NAMALWA (cell line): ENCODE measurements around the gene TMEM108.

Source experiments
- DNase-seq: peaks from one replicate; pipeline ENCODE4 v3.0.0-alpha.2; 2015; ENCODE audit warnings: low spot score

TMEM108 gene

DNA sequence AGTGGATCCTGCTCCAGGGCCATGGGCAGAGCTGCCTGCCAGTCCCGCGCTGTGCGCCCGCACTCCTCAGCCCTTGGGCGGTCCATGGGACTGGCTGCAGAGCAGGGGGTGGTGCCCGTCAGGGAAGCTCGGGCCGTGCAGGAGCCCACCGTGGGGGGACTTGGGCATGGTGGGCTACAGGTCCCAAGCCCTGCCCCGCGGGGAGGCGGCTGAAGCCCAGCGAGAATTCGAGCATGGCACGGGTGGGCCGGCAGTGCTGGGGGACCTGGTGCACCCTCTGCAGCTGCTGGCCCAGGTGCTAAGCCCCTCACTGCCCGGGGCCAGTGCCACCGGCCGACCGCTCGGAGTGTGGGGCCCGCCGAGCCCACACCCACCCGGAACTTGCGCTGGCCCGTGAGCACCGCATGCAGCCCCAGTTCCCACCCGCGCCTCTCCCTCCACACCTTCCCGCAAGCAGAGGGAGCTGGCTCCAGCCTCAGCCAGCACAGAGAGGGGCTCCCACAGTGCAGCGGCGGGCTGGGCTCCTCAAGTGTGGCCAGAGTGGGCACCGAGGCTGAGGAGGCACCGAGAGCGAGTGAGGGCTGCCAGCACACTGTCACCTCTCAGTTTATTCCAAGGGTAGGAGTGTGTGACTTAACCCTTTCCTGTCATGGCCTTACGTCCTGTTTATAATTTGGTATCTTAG is 129.3 kb downstream of the TMEM108 start:
- no peak for DNase-seq

DNA sequence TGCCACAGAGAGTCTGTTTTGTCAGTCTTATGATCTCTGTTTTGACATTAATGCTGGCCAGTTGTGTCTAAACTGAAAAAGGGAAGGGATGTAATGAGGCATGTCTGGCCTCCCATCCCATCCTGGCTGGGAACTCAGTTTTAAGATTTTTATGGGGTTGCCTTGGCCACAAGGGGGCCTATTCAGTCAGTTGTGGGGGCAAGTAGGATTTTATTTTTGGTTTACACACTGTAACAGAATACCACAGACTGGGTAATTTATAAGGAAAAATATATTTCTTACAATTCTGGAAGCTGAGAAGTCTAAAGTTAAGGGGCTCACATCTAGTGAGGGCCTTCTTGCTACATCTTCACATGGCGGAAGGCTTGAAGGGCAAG is 129.8 kb downstream of the TMEM108 start:
- no peak for DNase-seq

DNA sequence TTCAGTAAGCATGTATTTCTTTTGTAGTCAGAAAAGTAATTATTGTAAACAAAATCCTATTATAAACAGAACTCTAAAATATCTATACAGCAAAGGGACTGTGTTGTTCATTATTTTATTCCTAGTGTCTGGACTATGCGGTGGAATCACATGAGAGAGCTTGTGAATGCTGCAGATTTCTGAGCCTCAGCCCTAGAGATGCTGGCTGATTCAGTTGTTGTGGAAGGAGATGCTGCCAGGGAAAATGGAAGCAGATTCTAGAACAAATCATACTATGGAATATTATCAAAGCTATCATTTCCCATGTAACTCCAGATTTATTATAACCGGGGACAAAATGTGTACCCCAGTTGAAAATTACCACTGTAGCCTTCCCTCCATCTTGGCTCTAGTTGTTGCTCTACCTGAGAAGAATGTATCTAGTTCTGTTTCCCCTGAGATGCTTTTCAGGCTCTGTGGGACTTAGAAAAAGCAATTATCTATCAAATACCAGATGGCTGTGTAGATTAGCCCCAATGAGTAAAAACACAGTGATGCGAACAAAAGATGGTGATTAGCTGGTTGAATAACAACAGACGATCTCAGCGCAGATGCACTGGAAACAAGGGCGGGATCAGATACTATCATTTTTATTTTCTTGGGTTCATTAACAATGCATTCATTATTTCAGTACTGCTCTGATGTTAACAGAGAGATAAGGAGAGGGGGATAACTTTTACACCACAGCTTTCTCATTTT is 131.3 kb downstream of the TMEM108 start:
- DNase-seq = no peak

DNA sequence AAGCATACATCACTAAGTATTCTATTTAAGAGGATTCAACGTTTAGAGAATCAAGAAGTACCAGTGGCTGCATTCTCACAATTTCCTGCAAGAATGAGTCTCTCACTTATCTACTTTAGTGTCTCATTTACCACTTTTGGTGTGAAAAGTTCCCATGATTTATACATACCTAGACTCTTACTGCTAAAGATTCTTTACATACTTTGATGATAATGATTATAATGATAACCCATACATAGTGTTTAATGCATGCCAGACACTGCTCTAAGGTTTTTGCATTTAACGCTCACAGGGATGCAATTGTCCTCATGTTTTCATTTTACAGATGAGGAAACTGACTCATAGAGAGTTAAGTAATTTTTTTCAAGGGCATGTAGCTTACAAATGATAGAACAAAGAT is 133.6 kb downstream of the TMEM108 start:
- DNase-seq = no peak

DNA sequence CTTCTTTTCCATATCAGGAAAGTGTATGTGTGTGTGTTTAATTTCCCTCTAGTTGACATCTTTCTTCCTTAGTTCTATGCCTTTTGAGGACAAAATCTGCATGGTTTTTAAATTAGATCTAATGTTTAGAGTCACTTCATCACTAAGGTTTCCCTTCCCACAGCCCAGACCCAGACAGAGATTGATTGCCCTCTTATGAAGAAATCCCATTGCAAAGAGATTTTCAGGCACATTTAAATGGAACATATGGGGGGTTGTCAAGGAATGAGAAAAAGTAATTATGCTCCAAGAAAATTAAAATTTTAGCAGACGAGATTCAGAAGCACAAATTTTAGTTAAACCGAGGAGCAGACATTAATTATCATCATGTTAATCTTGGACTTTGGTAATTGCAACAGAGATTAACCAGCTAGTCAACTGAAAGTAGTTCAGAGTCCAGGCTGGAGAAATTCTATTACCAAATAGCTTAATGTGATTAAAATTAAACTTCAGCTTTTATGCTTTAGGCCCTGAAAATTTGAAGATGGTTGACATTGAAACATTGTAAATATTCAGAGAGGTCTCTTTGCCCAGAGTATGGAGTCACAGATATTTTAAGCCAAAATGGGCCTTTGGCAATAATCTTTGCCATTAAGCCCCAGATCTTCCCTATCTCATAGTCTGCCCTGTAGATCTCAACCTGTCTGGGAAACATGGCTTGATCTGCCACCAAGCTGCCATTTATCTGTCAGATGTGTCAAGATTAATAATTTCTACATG is 143.4 kb downstream of the TMEM108 start:
- DNase-seq = no peak

DNA sequence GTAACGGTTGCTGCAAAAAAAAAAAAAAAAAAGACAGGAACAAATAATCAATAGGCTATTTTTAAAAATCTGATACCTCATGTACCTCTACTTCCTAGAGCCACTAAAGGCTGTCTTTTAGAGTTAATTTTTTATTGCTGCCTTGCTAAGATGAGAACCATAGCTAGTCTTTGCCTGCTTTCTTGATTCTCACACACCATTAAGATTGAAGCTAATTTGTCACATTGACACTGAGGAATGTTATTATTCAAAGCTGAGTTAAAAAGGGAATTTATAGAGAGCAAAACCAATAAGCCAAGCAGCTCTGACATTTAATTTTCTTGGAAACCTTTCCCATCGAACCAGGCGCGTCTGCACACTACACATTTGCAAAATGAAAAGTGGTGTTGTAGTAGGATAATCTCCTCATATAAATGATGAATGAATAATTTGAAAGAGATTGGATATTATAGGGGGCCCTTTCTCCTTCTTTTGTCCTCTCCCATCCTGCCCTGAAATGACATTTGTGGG is 149.7 kb downstream of the TMEM108 start:
- no peak for DNase-seq

DNA sequence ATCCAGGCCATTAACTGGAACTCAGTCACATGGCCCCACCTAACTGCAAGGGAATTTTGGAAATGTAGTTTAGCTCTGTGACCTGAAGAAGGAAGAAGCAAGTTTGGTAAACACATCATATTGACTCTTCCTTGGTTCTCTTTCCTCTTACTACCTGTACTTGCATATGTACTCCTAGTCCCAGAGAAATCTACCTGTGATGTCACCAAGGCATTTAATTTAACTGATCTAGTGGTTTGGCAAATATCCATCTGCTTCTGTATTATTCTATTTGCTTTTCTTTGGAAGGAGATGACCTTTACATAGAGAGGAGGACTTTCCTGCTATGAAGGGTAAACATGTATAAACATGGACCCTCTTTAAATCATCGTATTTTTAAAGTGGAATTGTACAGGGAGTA is 150.8 kb downstream of the TMEM108 start:
- DNase-seq = no peak

DNA sequence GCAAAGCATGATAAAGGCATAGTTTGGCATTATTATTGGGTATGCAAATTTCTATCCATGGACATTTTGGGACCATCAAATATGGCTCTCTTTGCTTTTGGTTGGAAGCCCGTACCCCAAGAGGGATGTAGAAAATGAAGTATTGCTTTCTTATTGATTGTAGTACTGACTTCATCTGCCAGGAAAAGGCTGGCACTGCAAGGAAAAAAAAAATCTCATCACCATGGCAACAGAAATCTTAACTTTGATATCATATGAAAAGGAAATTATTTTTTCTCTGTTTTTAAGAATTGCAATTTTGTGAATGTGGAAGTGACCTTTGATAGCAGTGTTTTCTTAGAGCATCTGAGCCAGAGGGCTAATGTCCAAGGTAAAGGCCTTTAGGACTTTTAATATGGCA is 151.7 kb downstream of the TMEM108 start:
- DNase-seq = no peak

DNA sequence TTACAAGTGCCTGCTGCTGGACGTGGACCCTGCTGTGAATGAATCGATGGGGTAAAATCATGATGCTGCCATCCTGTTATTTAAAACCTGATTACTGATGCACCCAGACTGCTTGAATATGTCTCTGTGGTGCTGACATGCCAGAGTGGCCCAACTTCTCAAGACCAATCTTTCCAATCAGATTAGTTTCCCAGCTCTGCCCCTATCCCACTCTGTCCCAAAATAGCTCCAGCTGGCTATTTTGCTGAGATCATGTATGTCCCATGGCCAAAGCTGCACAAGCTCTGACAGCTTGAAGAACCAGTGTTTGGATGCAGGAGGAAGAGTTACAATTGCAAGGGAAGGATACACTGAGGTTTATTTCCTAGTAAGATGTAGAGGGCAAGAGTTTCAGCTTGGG is 153.6 kb downstream of the TMEM108 start:
- no peak for DNase-seq

DNA sequence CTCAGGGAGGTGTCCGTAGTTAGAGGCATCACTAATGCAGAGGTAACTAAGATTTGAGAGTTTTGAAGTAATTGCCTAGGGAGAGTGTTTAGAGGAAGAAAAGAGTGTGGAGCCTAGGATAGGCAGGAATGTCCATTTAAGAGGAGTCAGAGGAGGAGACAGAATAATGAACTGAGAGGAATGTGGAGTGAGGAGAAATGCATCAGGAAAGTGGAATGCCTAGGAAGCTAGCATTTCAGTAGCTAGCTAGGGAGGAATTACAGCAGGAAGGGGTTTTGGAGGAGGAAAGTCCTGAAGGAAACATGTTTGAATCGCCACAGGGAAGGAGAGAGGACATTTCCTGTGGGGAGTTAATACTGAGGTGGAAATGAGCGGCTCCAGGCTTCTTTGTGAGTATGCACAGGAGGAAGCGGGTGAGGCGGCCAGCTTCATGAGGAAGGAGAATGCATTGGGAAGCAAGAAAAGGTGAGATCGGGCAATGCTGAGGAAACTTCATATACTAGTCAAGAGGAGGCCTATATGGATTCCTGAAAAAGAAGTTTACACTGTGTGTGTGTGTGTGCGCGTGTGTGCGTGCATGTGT is 154.3 kb downstream of the TMEM108 start:
- DNase-seq = no peak

DNA sequence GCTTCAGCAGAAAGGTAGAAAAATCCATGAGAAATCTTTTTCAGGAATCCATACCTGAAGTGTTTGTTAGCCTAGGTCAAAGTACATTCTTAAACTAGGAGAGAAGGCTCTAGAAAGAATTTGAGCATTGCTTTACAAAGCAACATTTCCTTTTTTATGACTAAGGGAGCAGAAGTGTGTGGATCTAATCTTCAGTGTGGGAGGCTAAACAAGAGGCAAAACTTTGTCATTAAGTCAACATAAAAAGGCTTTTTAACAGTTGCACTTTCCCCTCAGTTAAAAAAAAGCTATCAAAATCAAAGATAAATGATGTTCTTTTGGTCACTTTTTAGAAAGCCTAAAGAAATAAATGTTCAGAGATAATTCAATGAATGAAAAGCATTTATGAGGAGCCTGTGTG is 154.8 kb downstream of the TMEM108 start:
- DNase-seq = no peak

DNA sequence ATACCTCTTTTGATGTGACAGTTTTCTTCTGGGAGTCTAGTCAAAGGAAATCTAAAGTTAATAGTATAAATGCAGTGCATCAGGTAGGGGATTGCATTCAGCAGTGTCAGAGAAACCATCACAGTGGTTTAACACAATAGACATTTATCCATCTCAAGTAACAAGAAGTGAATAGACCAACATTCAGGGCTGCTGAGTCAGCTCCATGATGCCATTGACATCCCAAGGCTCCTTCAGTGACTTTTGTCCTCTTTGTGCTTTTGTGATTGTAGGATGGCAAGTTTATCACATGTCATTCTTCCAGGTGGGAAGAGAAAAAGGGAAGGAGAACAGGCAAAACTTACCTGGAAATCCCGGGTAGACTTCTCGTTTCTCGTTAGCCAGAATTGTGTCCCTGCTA is 158.3 kb downstream of the TMEM108 start:
- DNase-seq = no peak

DNA sequence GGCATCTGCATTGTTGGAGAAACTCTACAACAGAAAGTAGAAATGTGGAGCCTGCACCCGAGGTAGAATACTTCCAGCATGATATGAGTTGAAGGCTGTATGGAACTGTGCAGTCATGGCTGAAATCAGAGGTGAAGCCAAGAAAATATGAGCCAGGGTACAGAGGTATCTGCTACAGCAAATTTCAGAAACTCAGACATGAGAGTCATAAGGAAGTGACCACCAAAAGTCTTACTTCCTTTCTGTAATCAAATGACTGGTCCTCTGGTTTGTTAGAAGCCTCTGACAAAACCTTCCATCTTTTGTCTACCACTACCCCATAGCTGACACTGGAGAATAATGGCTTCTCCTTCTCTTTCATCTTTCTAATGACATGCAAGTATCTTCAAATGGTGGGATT is 159.4 kb downstream of the TMEM108 start:
- no peak for DNase-seq

DNA sequence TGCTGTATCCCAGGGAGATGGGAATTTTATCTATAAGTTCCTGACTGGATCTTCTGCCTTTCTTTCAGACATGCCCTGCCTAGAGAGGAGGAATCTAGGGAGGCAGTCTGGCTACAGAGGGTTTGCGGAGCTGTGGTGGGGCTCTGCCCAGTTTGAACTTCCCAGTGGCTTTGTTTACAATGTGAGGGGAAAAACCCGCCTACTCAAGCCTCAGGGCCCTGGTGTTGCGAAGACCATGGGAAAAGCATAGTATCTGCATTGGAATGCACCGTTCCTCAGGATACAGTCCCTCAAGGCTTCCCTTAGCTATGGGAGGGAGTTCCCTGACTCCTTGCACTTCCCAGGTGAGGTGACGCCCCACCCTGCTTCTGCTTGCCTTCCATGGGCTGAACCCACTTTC is 168.7 kb downstream of the TMEM108 start:
- no peak for DNase-seq

DNA sequence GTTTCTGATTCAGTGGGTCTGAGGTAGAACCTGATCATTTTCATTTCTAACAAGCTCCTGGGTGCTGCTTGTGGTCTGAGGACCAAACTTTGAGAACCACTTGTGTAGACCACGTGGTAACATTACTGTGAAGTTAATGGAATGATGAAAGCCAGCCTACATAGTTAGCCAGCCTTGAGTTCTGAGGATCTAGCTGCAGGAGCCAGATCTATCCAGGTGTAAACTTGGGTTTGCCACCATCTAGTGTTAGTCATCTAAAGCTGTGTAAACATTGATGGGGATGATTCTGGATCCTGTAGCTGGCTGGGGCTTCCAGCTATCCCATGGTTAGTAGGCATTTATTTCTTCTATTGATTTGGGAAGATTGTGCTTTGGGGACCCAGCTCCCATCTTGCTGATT is 170.0 kb downstream of the TMEM108 start:
- no peak for DNase-seq

DNA sequence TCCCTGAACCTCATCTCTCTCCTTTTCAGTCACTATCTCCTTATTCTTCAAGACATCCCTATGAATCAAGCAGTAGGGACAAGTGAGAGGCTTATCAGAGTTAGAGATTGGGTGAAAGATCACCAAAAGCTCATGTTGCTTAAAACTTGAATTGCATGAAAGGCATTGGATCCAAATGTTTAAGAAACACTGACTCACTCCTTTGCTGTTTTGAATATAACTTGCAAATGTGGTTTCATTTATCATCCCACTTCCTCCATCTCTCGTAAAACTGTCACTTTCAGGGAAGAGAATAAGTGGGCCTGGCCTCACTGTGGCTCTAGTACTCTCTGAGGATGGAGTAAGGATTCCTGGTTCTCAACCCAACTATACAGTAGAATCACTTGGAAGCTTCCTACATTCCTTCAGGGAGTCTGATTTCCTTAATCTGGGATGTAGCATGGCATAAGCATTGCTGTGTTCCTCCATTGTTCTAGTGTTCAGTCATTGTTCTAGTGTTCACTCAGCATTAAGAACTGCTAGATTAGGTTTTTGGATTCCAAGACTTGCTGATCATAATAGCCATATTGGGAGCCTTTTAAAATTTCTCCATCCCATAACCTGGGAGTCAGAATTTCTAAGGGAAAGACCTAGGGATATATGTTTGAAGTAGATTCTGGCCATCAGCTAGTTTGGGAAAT is 171.8 kb downstream of the TMEM108 start:
- DNase-seq = peak; percentile 27

DNA sequence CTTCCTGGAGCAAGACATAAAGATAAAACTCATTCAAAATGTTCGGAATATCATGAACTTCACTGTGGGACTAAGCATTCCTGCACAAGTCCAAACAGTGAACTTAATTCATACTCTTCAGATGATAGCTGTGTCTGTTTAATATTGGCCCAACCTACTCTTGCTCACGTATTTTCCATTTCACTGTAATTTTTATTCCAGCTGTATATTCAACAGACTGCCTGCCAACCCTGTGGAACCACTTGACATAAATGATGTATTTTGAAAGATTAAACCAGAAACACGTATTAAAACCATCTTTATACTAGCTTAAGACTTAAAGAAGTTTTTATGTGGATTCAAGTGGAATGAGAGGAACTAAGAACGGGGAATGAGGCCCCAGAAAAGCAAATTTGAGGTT is 172.5 kb downstream of the TMEM108 start:
- DNase-seq = no peak

DNA sequence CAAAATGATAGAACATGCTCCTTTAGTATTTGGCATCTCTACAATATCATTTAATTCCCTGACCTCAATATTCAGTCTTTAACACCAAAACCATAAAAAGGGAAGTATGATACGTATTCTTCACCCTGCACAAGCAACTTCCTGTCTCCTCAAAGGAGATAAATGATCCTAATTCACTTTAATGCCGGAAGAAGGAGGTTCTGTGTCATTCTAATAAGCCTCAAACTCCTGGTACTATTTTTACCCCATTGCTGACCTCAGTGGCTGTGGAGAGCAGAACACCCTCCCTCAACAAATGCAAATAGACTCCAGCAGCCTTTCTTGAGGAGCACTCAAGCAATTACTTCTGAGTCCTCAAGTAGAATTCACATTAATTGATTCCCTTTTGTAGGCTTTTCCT is 173.3 kb downstream of the TMEM108 start:
- peak; percentile 94 for DNase-seq

DNA sequence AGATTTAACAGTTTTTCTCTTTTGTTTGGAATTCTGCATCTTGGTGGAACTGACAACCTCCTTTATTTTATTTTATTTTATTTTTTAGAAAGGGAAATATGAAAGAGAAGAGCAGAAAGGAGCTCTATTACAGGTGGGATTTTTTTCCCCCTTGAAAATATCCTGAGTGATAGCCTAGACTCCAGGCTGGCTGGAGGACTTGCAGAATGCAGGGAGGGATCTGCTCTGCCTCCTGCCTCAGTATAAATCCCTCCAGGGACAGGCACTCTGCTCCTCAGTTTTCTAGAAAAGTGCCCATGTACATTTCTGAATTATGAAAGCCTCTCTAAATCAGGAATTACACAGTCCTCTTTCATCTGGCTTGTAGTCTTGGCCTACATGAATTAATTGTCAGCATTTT is 173.7 kb downstream of the TMEM108 start:
- DNase-seq = no peak

DNA sequence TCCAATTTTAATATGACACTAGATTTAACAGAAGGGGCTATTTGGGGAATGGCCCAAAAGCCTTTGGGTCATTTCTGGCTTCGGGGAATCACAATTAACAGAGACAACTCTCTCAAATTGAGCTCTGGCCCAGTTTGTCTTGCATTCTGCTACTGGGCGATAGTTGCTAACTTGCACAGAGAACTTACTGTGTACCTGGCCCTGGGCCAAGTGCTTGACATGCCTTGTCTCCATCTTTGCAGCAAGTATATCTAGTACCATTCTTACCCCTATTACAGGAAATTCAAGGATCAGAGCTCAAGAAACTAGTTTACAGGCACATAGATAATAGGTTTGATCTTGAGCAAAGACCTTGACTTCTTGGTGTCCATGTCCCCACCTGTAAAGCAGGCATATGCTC is 175.7 kb downstream of the TMEM108 start:
- no peak for DNase-seq

DNA sequence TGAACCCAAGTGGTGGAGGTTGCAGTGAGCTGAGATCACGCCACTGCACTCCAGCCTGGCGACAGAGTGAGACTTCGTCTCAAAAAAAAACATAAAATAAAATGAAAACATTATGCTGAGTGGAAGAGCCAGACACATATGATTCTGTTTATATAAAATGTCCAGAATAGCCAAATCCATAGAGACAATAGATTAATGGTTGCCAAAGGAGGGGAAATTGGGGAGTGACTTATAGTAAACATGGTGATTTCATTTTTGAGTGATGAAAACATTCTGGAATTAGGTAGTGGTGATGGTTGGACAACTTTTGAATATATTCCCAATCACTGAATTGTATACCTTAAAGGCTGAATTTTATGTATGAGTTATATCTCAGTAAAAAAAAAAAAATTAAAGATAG is 189.6 kb downstream of the TMEM108 start:
- no peak for DNase-seq

DNA sequence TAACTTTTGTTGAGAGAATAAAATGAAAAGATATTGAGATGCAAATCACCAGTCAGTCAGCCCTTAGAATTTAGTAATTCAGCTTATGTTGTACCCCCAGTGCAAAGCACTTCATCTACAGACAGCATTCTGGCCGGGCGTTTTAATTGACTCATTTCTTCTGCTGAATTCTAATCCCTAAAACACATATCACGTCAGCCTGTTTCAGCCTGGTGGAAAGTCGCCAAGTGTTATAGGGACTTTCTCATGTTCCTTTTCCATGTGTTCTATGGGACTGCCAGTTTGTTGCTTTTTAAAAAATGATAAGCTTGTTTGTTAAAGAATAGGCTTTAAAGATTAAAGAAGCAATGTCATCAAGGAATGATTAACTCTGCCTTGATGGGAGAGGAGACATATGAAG is 192.0 kb downstream of the TMEM108 start:
- DNase-seq = no peak
